Measurements from ENCODE around the gene FOXS1. TPM values are rescaled to one million over a fixed set of nuclear protein-coding genes. Genes with fewer than 3 reads are reported as not detected.
"Not testable (repeated sequence)": the region's sequence is repeated elsewhere in the genome, so short reads cannot be mapped to it uniquely, and the experiment has no call there.

The FOXS1 gene
- total and polyA plus RNA-seq, 2 experiments from 2014 or later = 0.87 to 1.1 TPM

DNA sequence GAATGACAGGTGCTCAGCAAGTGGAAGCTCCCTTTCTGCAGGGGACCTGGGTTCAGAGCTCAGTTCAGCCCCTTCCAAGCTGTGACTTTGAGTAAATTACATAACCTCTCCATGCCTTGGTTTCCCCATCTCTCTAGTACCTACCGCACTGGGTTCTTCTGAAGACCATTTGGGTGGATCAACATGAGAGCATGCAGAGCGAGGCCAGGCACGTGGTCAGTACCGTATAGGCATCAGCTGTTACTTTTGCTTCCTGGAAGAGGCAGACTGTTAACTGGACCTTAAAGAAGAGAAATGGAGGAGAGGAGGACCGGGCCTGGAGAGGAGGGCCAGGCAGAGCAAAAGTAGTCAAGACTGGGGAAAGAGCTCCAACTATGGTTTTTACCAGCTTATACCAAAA, 27.9 kb downstream of the FOXS1 start:
- Histone ChIP-seq H3K27ac (no peak overlapping the region), H3K9me3 (ENCODE audit: low read depth) (no peaks in the 10 kb centered on the region), H3K4me3 (no peak overlapping the region), H3K27me3 (no peaks in the 10 kb centered on the region), H3K79me2 (no peaks in the 10 kb centered on the region), H3K4me1 (ENCODE audit: insufficient read depth) (peaks cover 2% of the 10 kb centered on the region), H3K4me2 (no peak overlapping the region), H4K20me1 (ENCODE audit: insufficient read depth, poor library complexity, severe bottlenecking) (no peaks in the 10 kb centered on the region), H3K36me3 (replicated peaks; ENCODE audit: insufficient read depth, low read depth) (no peaks in the 10 kb centered on the region), H2AFZ (no peak overlapping the region), H3K9me2 (replicated peaks; ENCODE audit: insufficient read depth) (no peaks in the 10 kb centered on the region)
- DNase-seq (ENCODE audit: low spot score) = no peak
- 95% methylated on average over 5 of the region's 5 CpGs for WGBS (ENCODE audit: low lambda C conversion rate, missing lambda C conversion rate)
- TF ChIP-seq EZH2 (IDR thresholded peaks at IDR 0.05; ENCODE audit: borderline replicate concordance) = no peak
- no peak for TF ChIP-seq CTCF (IDR thresholded peaks at IDR 0.05; ENCODE audit: poor library complexity)
- no peak for TF ChIP-seq EZH2phosphoT487 (IDR thresholded peaks at IDR 0.05; ENCODE audit: low read depth, severe bottlenecking, unreplicated experiment)

DNA sequence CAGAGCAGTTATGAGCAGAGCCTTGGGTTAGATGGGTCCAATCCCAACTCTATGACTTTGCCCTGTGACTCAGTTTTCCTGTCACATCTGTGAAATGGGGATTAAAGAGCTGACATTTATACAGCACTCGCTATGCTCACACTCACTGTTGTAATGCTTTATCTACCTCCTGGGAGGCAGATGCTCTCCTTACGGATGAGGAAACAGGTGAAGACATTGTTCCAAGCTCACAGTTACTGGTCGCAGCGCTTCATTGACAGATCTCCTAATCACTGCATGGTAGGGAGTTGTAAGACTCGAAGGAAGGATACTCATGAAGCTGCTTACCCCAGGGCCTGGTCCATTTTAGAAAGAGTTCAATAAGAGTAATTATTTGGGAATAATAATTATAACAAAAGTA, 29.2 kb downstream of the FOXS1 start:
- no peaks in the 10 kb centered on the region for H3K9me2 ChIP-seq (replicated peaks; ENCODE audit: insufficient read depth)
- DNase-seq (ENCODE audit: low spot score) = no peak
- no peaks in the 10 kb centered on the region for H3K27me3 ChIP-seq
- H2AFZ ChIP-seq = no peak overlapping the region
- peaks cover 10% of the 10 kb centered on the region for H3K4me1 ChIP-seq (ENCODE audit: insufficient read depth)
- H3K9me3 ChIP-seq (ENCODE audit: low read depth) = no peaks in the 10 kb centered on the region
- no peaks in the 10 kb centered on the region for H4K20me1 ChIP-seq (ENCODE audit: insufficient read depth, poor library complexity, severe bottlenecking)
- H3K36me3 ChIP-seq (replicated peaks; ENCODE audit: insufficient read depth, low read depth) = no peaks in the 10 kb centered on the region
- no peaks in the 10 kb centered on the region for H3K79me2 ChIP-seq
- TF ChIP-seq EZH2 (IDR thresholded peaks at IDR 0.05; ENCODE audit: borderline replicate concordance) = no peak
- no peak for TF ChIP-seq EZH2phosphoT487 (IDR thresholded peaks at IDR 0.05; ENCODE audit: low read depth, severe bottlenecking, unreplicated experiment)
- no peak for TF ChIP-seq CTCF (IDR thresholded peaks at IDR 0.05; ENCODE audit: poor library complexity)
- H3K4me3 ChIP-seq = no peak overlapping the region
- WGBS (ENCODE audit: low lambda C conversion rate, missing lambda C conversion rate) = 86% methylated on average over 5 of the region's 5 CpGs
- H3K4me2 ChIP-seq = no peak overlapping the region
- H3K27ac ChIP-seq = no peak overlapping the region

- no peak for TF ChIP-seq EZH2phosphoT487 (IDR thresholded peaks at IDR 0.05; ENCODE audit: low read depth, severe bottlenecking, unreplicated experiment)
- no peak for TF ChIP-seq CTCF (IDR thresholded peaks at IDR 0.05; ENCODE audit: poor library complexity)
- no peak for TF ChIP-seq EZH2 (IDR thresholded peaks at IDR 0.05; ENCODE audit: borderline replicate concordance)
- Histone ChIP-seq H3K27me3 (no peaks in the 10 kb centered on the region), H3K79me2 (no peaks in the 10 kb centered on the region), H2AFZ (no peak overlapping the region), H3K9me2 (replicated peaks; ENCODE audit: insufficient read depth) (no peaks in the 10 kb centered on the region), H3K27ac (no peak overlapping the region), H3K4me1 (ENCODE audit: insufficient read depth) (peaks cover 10% of the 10 kb centered on the region), H4K20me1 (ENCODE audit: insufficient read depth, poor library complexity, severe bottlenecking) (no peaks in the 10 kb centered on the region), H3K4me2 (no peak overlapping the region), H3K36me3 (replicated peaks; ENCODE audit: insufficient read depth, low read depth) (no peaks in the 10 kb centered on the region), H3K9me3 (ENCODE audit: low read depth) (no peaks in the 10 kb centered on the region), H3K4me3 (no peak overlapping the region)
- 63% methylated on average over 8 of the region's 9 CpGs for WGBS (ENCODE audit: low lambda C conversion rate, missing lambda C conversion rate)
- peak; percentile 16 for DNase-seq (ENCODE audit: low spot score)
These were observed 29.8 kb downstream of the FOXS1 start for GRCh38 chr20:31815408-31816188.

- not testable (repeated sequence) for H3K9me2 ChIP-seq (replicated peaks; ENCODE audit: insufficient read depth); H4K20me1 ChIP-seq (ENCODE audit: insufficient read depth, poor library complexity, severe bottlenecking); H2AFZ ChIP-seq; H3K4me2 ChIP-seq; H3K9me3 ChIP-seq (ENCODE audit: low read depth); H3K4me3 ChIP-seq; H3K79me2 ChIP-seq; DNase-seq (ENCODE audit: low spot score); H3K27me3 ChIP-seq; H3K4me1 ChIP-seq (ENCODE audit: insufficient read depth); H3K27ac ChIP-seq; H3K36me3 ChIP-seq (replicated peaks; ENCODE audit: insufficient read depth, low read depth)
- WGBS (ENCODE audit: low lambda C conversion rate, missing lambda C conversion rate) = 87% methylated on average over 7 of the region's 7 CpGs
These were observed 31.3 kb downstream of the FOXS1 start for GRCh38 chr20:31814142-31814541.
